Activated naive CD4-positive, alpha-beta T cell treated with anti-CD3 and anti-CD28 coated beads for 36 hours (primary cell): ENCODE results near the gene ZFAND3. TPM values are rescaled to one million over a fixed set of nuclear protein-coding genes. Genes with fewer than 3 reads are reported as not detected.

Experiments used
- CTCF ChIA-PET: fragments of 350-600 bp; sonication (Branson Sonifier 250); formaldehyde crosslinking; loops from one replicate; lab custom pipeline; 2021; ENCODE audit warnings: antibody characterized with exemption; lab: Charles Lee
- DNase-seq: peaks from one replicate; pipeline ENCODE4 v3.0.0-alpha.2; 2020
- H3K27ac Mint-ChIP-seq: one replicate; pipeline ENCODE4 v1.8.0; 2021; ENCODE audit warnings: mild to moderate bottlenecking, mixed read lengths
- H3K27me3 Mint-ChIP-seq: one replicate; pipeline ENCODE4 v1.8.0; 2021; ENCODE audit warnings: low read depth, mixed read lengths
- H3K36me3 Mint-ChIP-seq: one replicate; pipeline ENCODE4 v1.8.0; 2021; ENCODE audit warnings: low read depth, mixed read lengths
- H3K4me1 Mint-ChIP-seq: one replicate; pipeline ENCODE4 v1.8.0; 2021; ENCODE audit warnings: low read depth, mixed read lengths
- H3K4me3 Mint-ChIP-seq: one replicate; pipeline ENCODE4 v1.8.0; 2021; ENCODE audit warnings: mild to moderate bottlenecking, moderate library complexity, mixed read lengths
- H3K9me3 Mint-ChIP-seq: one replicate; pipeline ENCODE4 v1.8.0; 2021; ENCODE audit warnings: mixed read lengths
- intact Hi-C: fragments of 100-400 bp; cut with micrococcal nuclease; formaldehyde crosslinking; loops from one replicate; pipeline ENCODE4 v1.15.1; 2023
- total RNA-seq, 2 experiments: library from RNA; stranded (reverse); gene quantifications; one replicate each; pipeline ENCODE4 v1.2.3, GENCODE V29; 2021

The ZFAND3 gene
- total RNA-seq, 2 experiments from 2014 or later: 33.6 to 35.3 TPM

DNA sequence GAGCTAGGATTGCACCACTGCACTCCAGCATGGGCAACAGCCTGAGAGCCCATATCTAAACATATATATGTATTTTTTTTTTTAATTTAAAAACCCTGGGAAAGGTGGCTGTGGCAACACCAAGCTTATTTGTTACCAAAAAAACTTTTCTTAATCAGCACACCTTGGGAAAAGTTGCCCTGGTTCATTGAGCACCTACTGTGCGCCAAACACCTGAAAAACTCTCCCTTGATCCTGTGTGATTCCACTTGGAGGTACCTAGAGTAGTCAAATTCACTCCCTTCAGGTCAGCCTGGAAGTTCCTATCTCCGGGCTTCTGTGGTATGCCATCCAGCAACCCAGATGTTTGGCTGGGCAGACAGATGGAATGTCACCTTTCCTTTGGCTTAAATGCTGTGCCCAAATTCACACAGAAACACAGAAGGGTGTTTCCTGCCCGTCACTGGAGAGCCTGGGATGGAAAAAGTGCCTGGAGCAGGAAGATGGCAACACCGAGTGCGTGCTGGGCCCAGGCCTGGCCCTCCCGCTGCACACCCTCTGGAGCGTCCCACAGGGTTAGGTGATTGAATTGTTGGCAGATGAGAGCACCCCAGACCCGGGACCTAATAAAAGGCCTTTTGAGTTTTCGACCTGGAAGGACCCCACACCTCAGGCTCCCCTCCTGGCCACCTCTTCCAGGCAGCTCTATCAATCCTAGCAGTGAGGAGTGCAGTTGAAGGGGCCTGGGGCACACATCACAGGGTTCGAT lies 337.5 kb downstream of the ZFAND3 start:
- CTCF ChIA-PET: no interaction called here
- intact Hi-C loops: no loop called here
- Mint-ChIP-seq H3K4me3 (no peak overlapping the region), H3K9me3 (peaks cover 3% of the 10 kb centered on the region), H3K4me1 (no peaks in the 10 kb centered on the region), H3K27ac (no peak overlapping the region), H3K27me3 (no peaks in the 10 kb centered on the region), H3K36me3 (peaks cover 12% of the 10 kb centered on the region)
- DNase-seq: no peak

GRCh38 chr6:38157905-38158304 lies 338.4 kb downstream of the ZFAND3 start:
- CTCF ChIA-PET: no interaction called here
- H3K36me3 Mint-ChIP-seq: peaks cover 12% of the 10 kb centered on the region
- H3K4me1 Mint-ChIP-seq: no peaks in the 10 kb centered on the region
- intact Hi-C loops: no loop called here
- peaks cover 3% of the 10 kb centered on the region for H3K9me3 Mint-ChIP-seq
- no peak for DNase-seq
- no peak overlapping the region for H3K4me3 Mint-ChIP-seq
- H3K27me3 Mint-ChIP-seq: no peaks in the 10 kb centered on the region
- no peak overlapping the region for H3K27ac Mint-ChIP-seq

- Mint-ChIP-seq H3K27ac (no peak overlapping the region), H3K4me3 (no peak overlapping the region), H3K27me3 (no peaks in the 10 kb centered on the region), H3K9me3 (peaks cover 3% of the 10 kb centered on the region), H3K4me1 (no peaks in the 10 kb centered on the region), H3K36me3 (peaks cover 12% of the 10 kb centered on the region)
- DNase-seq: no peak
- intact Hi-C loops: no loop called here
- CTCF ChIA-PET: no interaction called here
Observed at GRCh38 chr6:38158762-38159350, 339.3 kb downstream of the ZFAND3 start.

GRCh38 chr6:38159596-38159995 lies 340.1 kb downstream of the ZFAND3 start:
- no peaks in the 10 kb centered on the region for H3K4me1 Mint-ChIP-seq
- CTCF ChIA-PET: no interaction called here
- no peak overlapping the region for H3K27ac Mint-ChIP-seq
- peaks cover 12% of the 10 kb centered on the region for H3K36me3 Mint-ChIP-seq
- no peak overlapping the region for H3K4me3 Mint-ChIP-seq
- no peaks in the 10 kb centered on the region for H3K27me3 Mint-ChIP-seq
- intact Hi-C loops: no loop called here
- no peak for DNase-seq
- H3K9me3 Mint-ChIP-seq: peaks cover 3% of the 10 kb centered on the region

GRCh38 chr6:38160831-38161230 lies 341.3 kb downstream of the ZFAND3 start:
- Mint-ChIP-seq H3K4me1 (no peaks in the 10 kb centered on the region), H3K27me3 (no peaks in the 10 kb centered on the region), H3K4me3 (no peak overlapping the region), H3K27ac (no peak overlapping the region), H3K36me3 (peaks cover 9% of the 10 kb centered on the region), H3K9me3 (peaks cover 3% of the 10 kb centered on the region)
- CTCF ChIA-PET: no interaction called here
- intact Hi-C loops: no loop called here
- DNase-seq: no peak

DNA sequence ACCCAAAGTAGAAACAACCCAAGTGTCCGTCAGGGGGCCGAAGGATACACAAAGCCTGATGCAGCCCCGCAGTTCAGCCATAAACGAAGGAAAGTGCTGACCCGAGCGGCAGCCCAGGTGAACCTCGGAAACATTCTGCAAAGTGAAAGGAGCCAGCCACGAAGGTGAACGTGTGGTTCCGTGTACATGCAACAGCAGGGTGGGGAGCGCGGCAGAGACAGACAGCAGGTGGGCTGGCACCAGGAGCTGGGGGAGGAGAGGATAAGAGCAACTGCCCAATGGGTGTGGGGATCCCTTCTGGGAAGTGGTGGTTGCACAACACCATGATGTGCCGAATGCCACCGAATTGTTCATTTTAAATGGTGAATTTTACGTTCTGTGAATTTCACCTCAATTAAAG lies 341.8 kb downstream of the ZFAND3 start:
- intact Hi-C loops: no loop called here
- Mint-ChIP-seq H3K27me3 (no peaks in the 10 kb centered on the region), H3K36me3 (peaks cover 9% of the 10 kb centered on the region), H3K9me3 (peaks cover 3% of the 10 kb centered on the region), H3K4me3 (no peak overlapping the region), H3K4me1 (no peaks in the 10 kb centered on the region), H3K27ac (no peak overlapping the region)
- no peak for DNase-seq
- CTCF ChIA-PET: no interaction called here

DNA sequence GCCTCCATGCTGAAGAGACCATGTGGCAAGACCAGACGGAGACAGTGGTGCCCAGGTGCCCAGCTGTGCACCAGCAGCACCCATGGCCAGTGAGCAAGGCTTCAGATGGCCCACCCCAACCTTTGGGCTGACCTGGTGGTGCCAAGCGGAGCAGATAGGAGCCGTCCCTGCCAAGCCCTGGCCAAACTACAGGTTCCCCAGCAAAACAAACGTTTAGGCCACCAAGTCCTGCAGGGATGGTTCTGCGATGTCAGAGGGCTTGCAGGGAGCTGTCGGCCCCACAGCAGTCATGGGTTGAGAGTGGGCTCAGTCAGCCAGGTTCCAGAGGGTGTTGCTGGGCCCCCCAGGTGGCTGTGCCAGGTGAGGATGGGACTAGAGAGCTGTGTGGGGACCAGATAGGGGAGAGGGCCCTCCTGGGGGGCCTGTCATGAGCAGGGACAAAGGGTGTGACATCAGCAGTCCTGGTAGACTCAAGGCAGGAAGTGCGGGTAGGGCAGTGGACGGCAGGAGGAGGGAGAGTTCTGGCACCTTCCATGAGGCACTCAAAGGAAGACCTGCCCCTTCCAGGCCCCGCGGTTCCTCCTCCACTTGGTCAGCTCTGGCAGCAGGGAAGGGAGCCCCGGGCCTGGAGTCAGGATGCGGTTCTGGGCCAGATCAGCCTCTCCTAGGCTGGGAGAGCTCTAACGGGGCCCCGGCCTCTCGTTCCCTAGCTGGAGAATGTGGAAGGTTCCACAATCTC lies 342.4 kb downstream of the ZFAND3 start:
- Mint-ChIP-seq H3K36me3 (peaks cover 9% of the 10 kb centered on the region), H3K4me1 (no peaks in the 10 kb centered on the region), H3K9me3 (peaks cover 3% of the 10 kb centered on the region), H3K4me3 (no peak overlapping the region), H3K27ac (no peak overlapping the region), H3K27me3 (no peaks in the 10 kb centered on the region)
- DNase-seq: no peak
- CTCF ChIA-PET: no interaction called here
- intact Hi-C loops: no loop called here

- Mint-ChIP-seq H3K27ac (no peak overlapping the region), H3K27me3 (no peaks in the 10 kb centered on the region), H3K4me1 (no peaks in the 10 kb centered on the region), H3K9me3 (peaks cover 3% of the 10 kb centered on the region), H3K36me3 (peaks cover 9% of the 10 kb centered on the region), H3K4me3 (no peak overlapping the region)
- CTCF ChIA-PET: no interaction called here
- DNase-seq: no peak
- intact Hi-C loops: no loop called here
Observed at GRCh38 chr6:38162493-38163185, 343.1 kb downstream of the ZFAND3 start.

DNA sequence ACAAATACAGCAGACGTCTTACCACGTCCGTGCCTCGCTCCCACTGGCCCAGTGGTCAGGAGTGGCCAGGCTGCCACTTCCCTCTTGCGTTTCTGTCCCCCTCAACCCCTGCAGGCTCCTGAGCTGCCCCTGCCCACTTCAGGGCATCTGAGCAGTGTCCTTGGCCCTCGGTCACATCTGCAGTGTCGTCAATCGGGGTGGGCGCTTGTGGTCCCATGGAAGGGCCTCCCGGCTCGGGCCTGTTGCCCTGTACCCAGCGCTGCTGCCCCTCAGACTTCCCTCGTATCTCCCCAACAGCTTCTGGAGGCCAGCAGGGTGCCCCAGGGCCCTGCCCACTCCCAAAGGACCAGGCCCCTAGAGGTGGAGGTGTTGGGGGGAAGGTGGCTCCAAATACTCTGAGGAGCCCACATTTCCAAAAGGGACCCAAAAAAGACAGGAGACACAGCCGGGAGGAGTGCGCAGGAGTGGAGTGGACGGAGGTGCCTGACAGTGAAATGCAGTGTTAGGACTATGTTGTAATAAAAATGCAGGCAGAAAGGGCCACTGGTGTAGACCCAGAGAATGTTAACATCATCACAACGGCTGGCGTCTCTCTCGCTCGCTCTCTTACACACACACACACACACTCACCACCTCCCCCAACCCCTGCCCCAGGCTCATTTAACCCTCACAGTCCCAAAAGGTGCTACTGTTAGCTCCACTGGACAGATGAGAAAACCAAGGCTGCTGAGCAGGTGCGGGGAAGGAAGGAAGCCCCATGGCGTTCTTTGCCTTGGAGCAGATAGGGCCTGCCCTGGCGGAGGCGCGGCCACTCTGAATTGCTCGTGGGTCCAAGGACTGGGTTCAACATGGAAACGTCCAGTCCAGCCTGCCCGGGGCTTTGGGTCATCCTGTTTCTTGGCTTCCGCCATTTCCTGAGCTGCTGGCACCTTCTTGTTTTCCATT lies 343.9 kb downstream of the ZFAND3 start:
- Mint-ChIP-seq H3K27ac (no peak overlapping the region), H3K4me3 (no peak overlapping the region), H3K9me3 (peaks cover 3% of the 10 kb centered on the region), H3K36me3 (peaks cover 9% of the 10 kb centered on the region), H3K27me3 (no peaks in the 10 kb centered on the region), H3K4me1 (no peaks in the 10 kb centered on the region)
- CTCF ChIA-PET: no interaction called here
- intact Hi-C loops: no loop called here
- DNase-seq: no peak

DNA sequence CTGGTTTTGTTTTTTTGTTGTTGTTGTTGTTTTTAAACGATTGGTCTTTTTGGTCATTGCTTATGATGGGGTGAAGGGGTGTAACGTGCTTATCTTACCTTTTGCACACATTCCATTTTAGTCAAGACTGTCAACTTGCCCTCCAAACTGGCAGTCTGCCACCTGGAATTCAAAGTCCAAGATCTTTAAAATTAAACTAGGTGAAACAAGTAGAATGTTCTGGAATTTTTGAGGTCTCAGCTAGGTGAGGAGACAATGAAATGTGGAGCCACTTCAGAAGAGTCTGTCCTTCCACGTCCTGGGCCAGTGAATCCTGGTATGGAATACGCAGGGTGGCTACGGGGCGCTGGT lies 344.6 kb downstream of the ZFAND3 start:
- H3K4me1 Mint-ChIP-seq: no peaks in the 10 kb centered on the region
- no peaks in the 10 kb centered on the region for H3K27me3 Mint-ChIP-seq
- CTCF ChIA-PET: no interaction called here
- intact Hi-C loops: no loop called here
- no peaks in the 10 kb centered on the region for H3K9me3 Mint-ChIP-seq
- no peak for DNase-seq
- H3K36me3 Mint-ChIP-seq: peaks cover 7% of the 10 kb centered on the region
- H3K27ac Mint-ChIP-seq: no peak overlapping the region
- no peak overlapping the region for H3K4me3 Mint-ChIP-seq

GRCh38 chr6:38164671-38165108 lies 345.2 kb downstream of the ZFAND3 start:
- peaks cover 5% of the 10 kb centered on the region for H3K36me3 Mint-ChIP-seq
- no peaks in the 10 kb centered on the region for H3K27me3 Mint-ChIP-seq
- CTCF ChIA-PET: no interaction called here
- H3K4me1 Mint-ChIP-seq: no peaks in the 10 kb centered on the region
- intact Hi-C loops: no loop called here
- no peak overlapping the region for H3K4me3 Mint-ChIP-seq
- DNase-seq: no peak
- no peak overlapping the region for H3K27ac Mint-ChIP-seq
- no peaks in the 10 kb centered on the region for H3K9me3 Mint-ChIP-seq
